H9 (cell line): ENCODE data around the gene FOXF1. TPM values are rescaled to one million over a fixed set of nuclear protein-coding genes. Genes with fewer than 3 reads are reported as not detected.

Source experiments
- DNase-seq: peaks from one replicate; pipeline ENCODE4 v3.0.0-alpha.2; 2017
- H2AFZ ChIP-seq: one replicate; pipeline ENCODE4 v1.6.1; 2013; ENCODE audit warnings: mild to moderate bottlenecking, low read length, control low read depth, moderate library complexity
- H2AK5ac ChIP-seq: 2 replicates; pipeline ENCODE4 v1.6.1; 2013; ENCODE audit warnings: low read length, control low read depth, mixed read lengths; ENCODE audit not compliant: insufficient read length
- H2BK120ac ChIP-seq: one replicate; pipeline ENCODE4 v1.6.1; 2013; ENCODE audit warnings: low read depth, mild to moderate bottlenecking, low read length, control low read depth, inconsistent platforms; ENCODE audit not compliant: poor library complexity, severe bottlenecking
- H2BK12ac ChIP-seq: 2 replicates; pipeline ENCODE4 v1.6.1; 2013; ENCODE audit warnings: low read length, control low read depth, mixed read lengths, low read depth; ENCODE audit not compliant: insufficient read length
- H2BK15ac ChIP-seq: 2 replicates; pipeline ENCODE4 v1.6.1; 2013; ENCODE audit warnings: low read depth, low read length, control low read depth
- H2BK20ac ChIP-seq: one replicate; pipeline ENCODE4 v1.6.1; 2013; ENCODE audit warnings: low read depth, mild to moderate bottlenecking, low read length, control low read depth, inconsistent platforms; ENCODE audit not compliant: poor library complexity, severe bottlenecking
- H2BK5ac ChIP-seq: 2 replicates; pipeline ENCODE4 v1.6.1; 2013; ENCODE audit warnings: low read length, control low read depth, mixed read lengths; ENCODE audit not compliant: insufficient read length
- H3K14ac ChIP-seq: 2 replicates; pipeline ENCODE4 v1.6.1; 2013; ENCODE audit warnings: low read length, control low read depth; ENCODE audit not compliant: insufficient read depth
- H3K18ac ChIP-seq: 2 replicates; pipeline ENCODE4 v1.6.1; 2013; ENCODE audit warnings: low read depth, mild to moderate bottlenecking, mixed read lengths, low read length, control low read depth; ENCODE audit not compliant: insufficient read length
- H3K23ac ChIP-seq: 2 replicates; pipeline ENCODE4 v1.6.1; 2013; ENCODE audit warnings: low read length, control low read depth, mixed read lengths, low read depth; ENCODE audit not compliant: insufficient read length
- H3K23me2 ChIP-seq: 2 replicates; pipeline ENCODE4 v1.6.1; 2013; ENCODE audit warnings: low read depth, mild to moderate bottlenecking, mixed read lengths, low read length, control low read depth; ENCODE audit not compliant: insufficient read length, poor library complexity, severe bottlenecking
- H3K27ac ChIP-seq: 2 replicates; pipeline ENCODE4 v1.5.1; 2013; ENCODE audit warnings: low read length, control low read depth, mixed read lengths, low read depth; ENCODE audit not compliant: insufficient read length
- H3K27me3 ChIP-seq: 2 replicates; pipeline ENCODE4 v1.6.1; 2013; ENCODE audit warnings: low read length, control low read depth, inconsistent platforms; ENCODE audit not compliant: insufficient read depth
- H3K4ac ChIP-seq: 2 replicates; pipeline ENCODE4 v1.6.1; 2013; ENCODE audit warnings: low read depth, mild to moderate bottlenecking, control low read depth, inconsistent platforms, low read length, moderate library complexity
- H3K4me1 ChIP-seq: 2 replicates; pipeline ENCODE4 v1.6.1; 2013; ENCODE audit warnings: low read length, control low read depth, inconsistent platforms; ENCODE audit not compliant: insufficient read depth
- H3K4me2 ChIP-seq: 2 replicates; pipeline ENCODE4 v1.6.1; 2013; ENCODE audit warnings: low read length, control low read depth, mixed read lengths; ENCODE audit not compliant: insufficient read length, insufficient read depth
- H3K56ac ChIP-seq: 2 replicates; pipeline ENCODE4 v1.6.1; 2013; ENCODE audit warnings: low read depth, mild to moderate bottlenecking, mixed read lengths, low read length, control low read depth; ENCODE audit not compliant: insufficient read length
- H3K79me1 ChIP-seq: 2 replicates; pipeline ENCODE4 v1.6.1; 2013; ENCODE audit warnings: low read depth, mild to moderate bottlenecking, moderate library complexity, low read length, control low read depth, inconsistent platforms; ENCODE audit not compliant: insufficient read depth, poor library complexity, severe bottlenecking
- H3K79me2 ChIP-seq: 2 replicates; pipeline ENCODE4 v1.6.1; 2013; ENCODE audit warnings: low read length, control low read depth, inconsistent platforms; ENCODE audit not compliant: insufficient read depth
- H3K9ac ChIP-seq: 2 replicates; pipeline ENCODE4 v1.6.1; 2013; ENCODE audit warnings: low read length, control low read depth, mixed read lengths; ENCODE audit not compliant: insufficient read length; ENCODE audit errors: extremely low read depth
- H3K9me3 ChIP-seq: one replicate; pipeline ENCODE4 v1.6.1; 2013; ENCODE audit warnings: low read depth, low read length, inconsistent platforms; ENCODE audit not compliant: control insufficient read depth
- H3T11ph ChIP-seq: one replicate; pipeline ENCODE4 v1.6.1; 2013; ENCODE audit warnings: mild to moderate bottlenecking, low read length, control low read depth, inconsistent platforms
- H4K20me1 ChIP-seq: one replicate; pipeline ENCODE4 v1.6.1; 2013; ENCODE audit not compliant: control insufficient read depth, insufficient read length, insufficient read depth
- H4K5ac ChIP-seq: 2 replicates; pipeline ENCODE4 v1.6.1; 2013; ENCODE audit warnings: low read depth, mild to moderate bottlenecking, mixed read lengths, low read length, control low read depth; ENCODE audit not compliant: insufficient read length
- H4K8ac ChIP-seq: replicated peaks from 2 replicates; pipeline ENCODE4 v1.6.1; 2013; ENCODE audit warnings: low read length, control low read depth, mixed read lengths, low read depth; ENCODE audit not compliant: insufficient read length
- H4K91ac ChIP-seq: 2 replicates; pipeline ENCODE4 v1.6.1; 2013; ENCODE audit warnings: low read depth, mild to moderate bottlenecking, moderate library complexity, mixed read lengths, low read length, control low read depth; ENCODE audit not compliant: insufficient read length
- H3K27ac Mint-ChIP-seq, 3 experiments: 2 replicates in 2 of 3; 3 replicates in 1 of 3; pipeline ENCODE4 v1.8.0; 2020 to 2021; ENCODE audit warnings: mixed read lengths in 3 of 3, mild to moderate bottlenecking in 1 of 3, moderate library complexity in 1 of 3
- H3K27me3 Mint-ChIP-seq: 2 replicates; pipeline ENCODE4 v1.8.0; 2021; ENCODE audit warnings: low read depth, mild to moderate bottlenecking, moderate library complexity, mixed read lengths
- H3K36me3 Mint-ChIP-seq, 3 experiments: 2 replicates in 2 of 3; 3 replicates in 1 of 3; pipeline ENCODE4 v1.8.0; 2020 to 2021; ENCODE audit warnings: low read depth in 3 of 3, mixed read lengths in 3 of 3; ENCODE audit not compliant: insufficient read depth in 1 of 3
- H3K4me1 Mint-ChIP-seq, 2 experiments: 2 replicates each; pipeline ENCODE4 v1.8.0; 2020; ENCODE audit warnings: mixed read lengths in 2 of 2
- H3K4me3 Mint-ChIP-seq, 2 experiments: 2 replicates in 1 of 2; 3 replicates in 1 of 2; pipeline ENCODE4 v1.8.0; 2020 to 2021; ENCODE audit warnings: mild to moderate bottlenecking in 2 of 2, mixed read lengths in 2 of 2, moderate library complexity in 1 of 2
- H3K9me3 Mint-ChIP-seq, 2 experiments: 2 replicates in 1 of 2; 3 replicates in 1 of 2; pipeline ENCODE4 v1.8.0; 2020; ENCODE audit warnings: mild to moderate bottlenecking in 2 of 2, mixed read lengths in 2 of 2, moderate library complexity in 1 of 2
- CTCF ChIP-seq: fragments of 200-600 bp; sonication (generic); conservative IDR thresholded peaks from 3 replicates; pipeline ENCODE4 v1.8.0; 2021; ENCODE audit warnings: antibody characterized with exemption, mild to moderate bottlenecking
- WGBS: extraction: QIAGEN DNeasy Blood & Tissue Kit; methylation state at CpG from one replicate; pipeline ENCODE4 v1.1.7; 2013; ENCODE audit warnings: missing lambda C conversion rate, low lambda C conversion rate, mixed read lengths; ENCODE audit not compliant: insufficient read length; ENCODE audit errors: extremely low coverage; 5-methylcytosine and 5-hydroxymethylcytosine counted together
- total RNA-seq: library from RNA; stranded (reverse); gene quantifications from 2 replicates; pipeline ENCODE4 v1.2.1, GENCODE V29; 2021

Gene FOXF1
- total RNA-seq, 1 experiment from 2014 or later: not detected

DNA sequence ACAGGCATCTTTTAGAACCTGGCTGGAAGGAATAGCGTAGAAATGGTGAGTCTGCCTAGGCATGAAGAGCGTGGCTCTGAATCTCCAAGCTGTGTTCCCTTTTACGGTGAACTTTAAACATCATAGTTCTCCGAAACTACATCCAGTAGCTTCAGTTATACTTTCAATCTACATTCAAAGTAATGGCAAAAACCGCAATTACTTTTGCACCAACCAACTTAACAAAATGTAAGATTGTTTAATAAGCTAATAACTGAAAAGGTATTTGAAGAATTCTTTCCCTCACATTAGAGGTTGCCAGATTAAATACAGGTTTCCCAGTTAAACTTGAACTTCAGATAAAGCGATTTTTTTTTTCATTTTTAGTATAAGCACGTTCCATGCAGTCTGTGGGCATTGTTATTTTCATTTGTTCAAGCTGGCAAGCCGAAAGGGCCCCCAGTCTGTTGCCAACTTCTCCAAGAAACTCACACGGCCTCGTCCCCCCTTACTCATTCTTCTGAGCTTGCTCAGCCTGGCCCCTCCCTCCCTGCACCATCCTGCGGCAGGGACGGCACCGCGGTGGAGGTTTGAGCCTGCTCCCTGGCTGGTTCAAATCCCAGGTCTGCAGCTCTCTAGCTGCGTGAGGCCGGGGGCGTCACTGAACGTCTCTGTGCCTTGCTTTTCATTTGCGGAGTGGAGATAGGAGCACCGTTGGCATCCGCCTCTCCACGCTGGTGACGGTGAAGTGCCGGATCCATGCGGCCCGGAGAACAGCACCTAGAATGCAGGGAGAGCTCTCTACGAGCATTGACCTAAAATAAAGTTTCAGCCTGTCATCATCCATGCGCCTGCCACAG is 48.2 kb downstream of the FOXF1 start:
- H2BK12ac ChIP-seq: no peak overlapping the region
- H4K91ac ChIP-seq: no peak overlapping the region
- DNase-seq: no peak
- Mint-ChIP-seq H3K36me3 (no peaks in the 10 kb centered on the region), H3K4me1 (peaks cover 5 to 18% of the 10 kb centered on the region in 2 experiments), H3K27me3 (peaks cover 17% of the 10 kb centered on the region), H3K27ac (no peak overlapping the region), H3K4me3 (no peak overlapping the region), H3K9me3 (no peaks in the 10 kb centered on the region; a peak in 1 of 5 replicates)
- WGBS: no CpG with 5 or more reads among the region's 28 CpGs
- H4K8ac ChIP-seq: no peak overlapping the region
- H3K4me1 ChIP-seq: no peaks in the 10 kb centered on the region
- no peak overlapping the region for H2BK20ac ChIP-seq
- no peak overlapping the region for H2BK5ac ChIP-seq
- peaks cover 6% of the 10 kb centered on the region for H3K23me2 ChIP-seq
- no peak overlapping the region for H3K18ac ChIP-seq
- no peak overlapping the region for H3T11ph ChIP-seq
- H3K27me3 ChIP-seq: no peaks in the 10 kb centered on the region; the same call in 1 of the 2 replicates
- H3K79me1 ChIP-seq: no peaks in the 10 kb centered on the region
- no peaks in the 10 kb centered on the region for H3K79me2 ChIP-seq
- no peaks in the 10 kb centered on the region for H3K9me3 ChIP-seq
- no peak overlapping the region; the same call in 1 of the 2 replicates for H3K14ac ChIP-seq
- H3K4me2 ChIP-seq: no peak overlapping the region
- no peak overlapping the region for H2BK120ac ChIP-seq
- no peak overlapping the region for H3K9ac ChIP-seq
- no peaks in the 10 kb centered on the region for H4K20me1 ChIP-seq
- no peak overlapping the region for H3K27ac ChIP-seq
- H3K56ac ChIP-seq: no peak overlapping the region
- TF ChIP-seq CTCF: no peak
- no peak overlapping the region for H2AK5ac ChIP-seq
- H2BK15ac ChIP-seq: no peak overlapping the region
- no peak overlapping the region for H3K4ac ChIP-seq
- no peak overlapping the region for H3K23ac ChIP-seq
- H4K5ac ChIP-seq: no peak overlapping the region
- H2AFZ ChIP-seq: no peak overlapping the region
